Liver (tissue), 3 donors: ENCODE data around the gene DNAJC6.

Experiments
- CTCF ChIP-seq: fragments of 150-350 bp; IDR thresholded peaks from 2 replicates; pipeline ENCODE4 v1.5.1; 2017; ENCODE audit warnings: improper control_type of control experiment, low read depth, low read length; ENCODE audit not compliant: missing input control
- EGR1 ChIP-seq, 2 donors: IDR thresholded peaks; 2 replicates each; pipeline ENCODE4 v1.6.1; 2016 to 2018; ENCODE audit warnings: antibody characterized with exemption in 2 of 2, low read depth in 2 of 2
- FOXA1 ChIP-seq: IDR thresholded peaks from 2 replicates; pipeline ENCODE4 v1.6.1; 2016; ENCODE audit warnings: antibody characterized with exemption
- JUND ChIP-seq, 2 donors: IDR thresholded peaks; 2 replicates each; pipeline ENCODE4 v1.6.1; 2016; ENCODE audit warnings: antibody characterized with exemption in 2 of 2
- MAX ChIP-seq: IDR thresholded peaks from 2 replicates; pipeline ENCODE4 v1.6.1; 2016; ENCODE audit warnings: antibody characterized with exemption
- RAD21 ChIP-seq, 2 donors: IDR thresholded peaks; 2 replicates each; pipeline ENCODE4 v1.6.1; 2016; ENCODE audit warnings: antibody characterized with exemption in 2 of 2, mild to moderate bottlenecking in 2 of 2
- REST ChIP-seq: IDR thresholded peaks from 2 replicates; pipeline ENCODE4 v1.6.1; 2016; ENCODE audit warnings: antibody characterized with exemption, mild to moderate bottlenecking
- SP1 ChIP-seq: IDR thresholded peaks from 2 replicates; pipeline ENCODE4 v1.6.1; 2018; ENCODE audit warnings: antibody characterized with exemption, mild to moderate bottlenecking
- TAF1 ChIP-seq: conservative IDR thresholded peaks from 2 replicates; pipeline ENCODE4 v1.6.1; 2016; ENCODE audit warnings: antibody characterized with exemption, mild to moderate bottlenecking
- YY1 ChIP-seq: IDR thresholded peaks from 2 replicates; pipeline ENCODE4 v1.6.1; 2016; ENCODE audit warnings: antibody characterized with exemption, mild to moderate bottlenecking
- TF ChIP-seq, protein P1 (sequence below): IDR thresholded peaks from 2 replicates; pipeline ENCODE4 v1.6.1; 2016; ENCODE audit warnings: antibody characterized with exemption
- donor health status: healthy.
- donor health status: healthy.

DNA sequence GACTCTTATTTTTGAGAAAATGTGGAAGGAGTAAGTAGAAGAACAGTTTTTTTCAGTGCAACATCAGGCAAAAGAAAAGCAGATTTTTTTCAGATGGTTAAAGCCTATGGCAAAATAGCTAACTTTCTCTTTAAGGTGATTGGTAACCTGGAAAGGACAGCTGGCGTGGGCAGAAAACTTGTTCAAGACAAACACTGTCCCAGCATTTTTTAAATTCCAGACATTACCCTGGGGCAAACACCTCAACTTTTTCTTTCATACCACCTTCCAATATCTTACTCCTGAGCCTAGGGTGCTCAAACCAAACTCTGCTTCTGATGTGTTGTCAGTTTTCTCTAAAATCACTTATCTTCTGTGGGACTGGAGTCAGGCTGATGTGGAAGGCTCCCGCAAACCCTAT lies 108.4 kb downstream of the DNAJC6 start:
- TF ChIP-seq CTCF (no peak), FOXA1 (no peak), YY1 (no peak), MAX (no peak), RAD21 (IDR thresholded peaks at IDR 0.05) (no peak), EGR1 (IDR thresholded peaks at IDR 0.05; ENCODE audit: low read depth in 2 of 2) (no peak), TAF1 (no peak), REST (no peak), JUND (IDR thresholded peaks at IDR 0.05) (no peak), SP1 (no peak)
- TF ChIP-seq, protein P1, sequence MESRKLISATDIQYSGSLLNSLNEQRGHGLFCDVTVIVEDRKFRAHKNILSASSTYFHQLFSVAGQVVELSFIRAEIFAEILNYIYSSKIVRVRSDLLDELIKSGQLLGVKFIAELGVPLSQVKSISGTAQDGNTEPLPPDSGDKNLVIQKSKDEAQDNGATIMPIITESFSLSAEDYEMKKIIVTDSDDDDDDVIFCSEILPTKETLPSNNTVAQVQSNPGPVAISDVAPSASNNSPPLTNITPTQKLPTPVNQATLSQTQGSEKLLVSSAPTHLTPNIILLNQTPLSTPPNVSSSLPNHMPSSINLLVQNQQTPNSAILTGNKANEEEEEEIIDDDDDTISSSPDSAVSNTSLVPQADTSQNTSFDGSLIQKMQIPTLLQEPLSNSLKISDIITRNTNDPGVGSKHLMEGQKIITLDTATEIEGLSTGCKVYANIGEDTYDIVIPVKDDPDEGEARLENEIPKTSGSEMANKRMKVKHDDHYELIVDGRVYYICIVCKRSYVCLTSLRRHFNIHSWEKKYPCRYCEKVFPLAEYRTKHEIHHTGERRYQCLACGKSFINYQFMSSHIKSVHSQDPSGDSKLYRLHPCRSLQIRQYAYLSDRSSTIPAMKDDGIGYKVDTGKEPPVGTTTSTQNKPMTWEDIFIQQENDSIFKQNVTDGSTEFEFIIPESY = no peak
